H1 (cell line): Measurements from ENCODE around the gene UHRF1.

Experiments used
- HDAC6 ChIP-seq: IDR thresholded peaks from one replicate; pipeline ENCODE4 v1.7.1; 2012; ENCODE audit warnings: low read depth, mild to moderate bottlenecking, inconsistent platforms, low read length, moderate library complexity
- JUND ChIP-seq: IDR thresholded peaks from 2 replicates; pipeline ENCODE4 v1.6.1; 2011; ENCODE audit warnings: mild to moderate bottlenecking, improper control_type of control experiment, low read length
- POLR2A ChIP-seq, 2 experiments: IDR thresholded peaks; 1 replicate in 1 of 2; 2 replicates in 1 of 2; pipeline ENCODE4 v1.6.1; 2011; ENCODE audit warnings: low read depth in 2 of 2, low read length in 2 of 2, mild to moderate bottlenecking in 2 of 2; ENCODE audit errors: control extremely low read depth in 1 of 2
- POLR2AphosphoS5 ChIP-seq: IDR thresholded peaks from 2 replicates; pipeline ENCODE4 v1.6.1; 2011; ENCODE audit warnings: low read depth, low read length
- RAD21 ChIP-seq, 2 experiments: IDR thresholded peaks in 1 of 2; conservative IDR thresholded peaks in 1 of 2; 2 replicates each; pipeline ENCODE4 v1.6.1; 2011; ENCODE audit warnings: low read depth in 2 of 2, low read length in 2 of 2, improper control_type of control experiment in 1 of 2, inconsistent platforms in 1 of 2, mild to moderate bottlenecking in 1 of 2, moderate library complexity in 1 of 2
- SAP30 ChIP-seq: fragments of 300-600 bp; sonication (generic); IDR thresholded peaks from 2 replicates; pipeline ENCODE4 v1.7.1; 2012; ENCODE audit warnings: low read length, moderate library complexity, mild to moderate bottlenecking, inconsistent platforms; ENCODE audit not compliant: insufficient read depth, insufficient replicate concordance
- SP2 ChIP-seq: IDR thresholded peaks from 2 replicates; pipeline ENCODE4 v1.6.1; 2012; ENCODE audit warnings: mild to moderate bottlenecking, low read length, inconsistent platforms
- TBP ChIP-seq: IDR thresholded peaks from 2 replicates; pipeline ENCODE4 v1.6.1; 2011; ENCODE audit warnings: low read depth, low read length, improper control_type of control experiment
- TCF12 ChIP-seq: IDR thresholded peaks from 2 replicates; pipeline ENCODE4 v1.6.1; 2011; ENCODE audit warnings: low read depth, mild to moderate bottlenecking, low read length
- TF ChIP-seq, protein P1 (sequence below): fragments of 300-600 bp; sonication (generic); IDR thresholded peaks from 2 replicates; pipeline ENCODE4 v1.7.1; 2012; ENCODE audit warnings: low read length, moderate library complexity, mild to moderate bottlenecking, inconsistent platforms; ENCODE audit not compliant: insufficient replicate concordance
- TF ChIP-seq, protein P2 (sequence below), 3 experiments: IDR thresholded peaks; 1 replicate in 2 of 3; 2 replicates in 1 of 3; pipeline versions ENCODE4 v1.5.1 to v1.6.1; 2011; ENCODE audit warnings: low read length in 3 of 3, mild to moderate bottlenecking in 3 of 3, inconsistent platforms in 2 of 3, low read depth in 1 of 3, moderate library complexity in 1 of 3; ENCODE audit not compliant: insufficient read depth in 1 of 3; ENCODE audit errors: control extremely low read depth in 1 of 3
- TF ChIP-seq, protein P3 (sequence below): IDR thresholded peaks from 2 replicates; pipeline ENCODE4 v1.6.1; 2011; ENCODE audit warnings: low read depth, mild to moderate bottlenecking, low read length; ENCODE audit not compliant: insufficient read depth

DNA sequence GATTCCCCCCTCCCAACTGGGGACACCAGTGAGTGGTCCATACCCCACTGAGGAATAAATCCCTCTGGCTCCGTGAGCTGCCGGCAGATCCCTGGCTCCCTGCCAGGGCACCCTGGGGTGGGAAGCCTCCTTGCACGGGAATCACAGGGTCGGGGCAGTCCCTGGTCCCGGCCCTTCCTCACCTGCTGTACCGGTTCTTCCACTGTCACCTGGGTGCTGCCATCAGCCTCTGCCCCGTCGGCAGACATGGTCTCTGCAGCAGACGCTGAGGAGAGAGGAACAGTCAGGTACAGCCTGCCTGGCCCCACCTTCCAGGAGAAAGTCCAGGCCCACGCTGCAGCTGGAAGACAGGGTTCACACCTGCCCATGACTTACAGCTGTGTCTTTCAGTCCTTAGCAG is 48.2 kb upstream of the UHRF1 start:
- TF ChIP-seq, protein P1, sequence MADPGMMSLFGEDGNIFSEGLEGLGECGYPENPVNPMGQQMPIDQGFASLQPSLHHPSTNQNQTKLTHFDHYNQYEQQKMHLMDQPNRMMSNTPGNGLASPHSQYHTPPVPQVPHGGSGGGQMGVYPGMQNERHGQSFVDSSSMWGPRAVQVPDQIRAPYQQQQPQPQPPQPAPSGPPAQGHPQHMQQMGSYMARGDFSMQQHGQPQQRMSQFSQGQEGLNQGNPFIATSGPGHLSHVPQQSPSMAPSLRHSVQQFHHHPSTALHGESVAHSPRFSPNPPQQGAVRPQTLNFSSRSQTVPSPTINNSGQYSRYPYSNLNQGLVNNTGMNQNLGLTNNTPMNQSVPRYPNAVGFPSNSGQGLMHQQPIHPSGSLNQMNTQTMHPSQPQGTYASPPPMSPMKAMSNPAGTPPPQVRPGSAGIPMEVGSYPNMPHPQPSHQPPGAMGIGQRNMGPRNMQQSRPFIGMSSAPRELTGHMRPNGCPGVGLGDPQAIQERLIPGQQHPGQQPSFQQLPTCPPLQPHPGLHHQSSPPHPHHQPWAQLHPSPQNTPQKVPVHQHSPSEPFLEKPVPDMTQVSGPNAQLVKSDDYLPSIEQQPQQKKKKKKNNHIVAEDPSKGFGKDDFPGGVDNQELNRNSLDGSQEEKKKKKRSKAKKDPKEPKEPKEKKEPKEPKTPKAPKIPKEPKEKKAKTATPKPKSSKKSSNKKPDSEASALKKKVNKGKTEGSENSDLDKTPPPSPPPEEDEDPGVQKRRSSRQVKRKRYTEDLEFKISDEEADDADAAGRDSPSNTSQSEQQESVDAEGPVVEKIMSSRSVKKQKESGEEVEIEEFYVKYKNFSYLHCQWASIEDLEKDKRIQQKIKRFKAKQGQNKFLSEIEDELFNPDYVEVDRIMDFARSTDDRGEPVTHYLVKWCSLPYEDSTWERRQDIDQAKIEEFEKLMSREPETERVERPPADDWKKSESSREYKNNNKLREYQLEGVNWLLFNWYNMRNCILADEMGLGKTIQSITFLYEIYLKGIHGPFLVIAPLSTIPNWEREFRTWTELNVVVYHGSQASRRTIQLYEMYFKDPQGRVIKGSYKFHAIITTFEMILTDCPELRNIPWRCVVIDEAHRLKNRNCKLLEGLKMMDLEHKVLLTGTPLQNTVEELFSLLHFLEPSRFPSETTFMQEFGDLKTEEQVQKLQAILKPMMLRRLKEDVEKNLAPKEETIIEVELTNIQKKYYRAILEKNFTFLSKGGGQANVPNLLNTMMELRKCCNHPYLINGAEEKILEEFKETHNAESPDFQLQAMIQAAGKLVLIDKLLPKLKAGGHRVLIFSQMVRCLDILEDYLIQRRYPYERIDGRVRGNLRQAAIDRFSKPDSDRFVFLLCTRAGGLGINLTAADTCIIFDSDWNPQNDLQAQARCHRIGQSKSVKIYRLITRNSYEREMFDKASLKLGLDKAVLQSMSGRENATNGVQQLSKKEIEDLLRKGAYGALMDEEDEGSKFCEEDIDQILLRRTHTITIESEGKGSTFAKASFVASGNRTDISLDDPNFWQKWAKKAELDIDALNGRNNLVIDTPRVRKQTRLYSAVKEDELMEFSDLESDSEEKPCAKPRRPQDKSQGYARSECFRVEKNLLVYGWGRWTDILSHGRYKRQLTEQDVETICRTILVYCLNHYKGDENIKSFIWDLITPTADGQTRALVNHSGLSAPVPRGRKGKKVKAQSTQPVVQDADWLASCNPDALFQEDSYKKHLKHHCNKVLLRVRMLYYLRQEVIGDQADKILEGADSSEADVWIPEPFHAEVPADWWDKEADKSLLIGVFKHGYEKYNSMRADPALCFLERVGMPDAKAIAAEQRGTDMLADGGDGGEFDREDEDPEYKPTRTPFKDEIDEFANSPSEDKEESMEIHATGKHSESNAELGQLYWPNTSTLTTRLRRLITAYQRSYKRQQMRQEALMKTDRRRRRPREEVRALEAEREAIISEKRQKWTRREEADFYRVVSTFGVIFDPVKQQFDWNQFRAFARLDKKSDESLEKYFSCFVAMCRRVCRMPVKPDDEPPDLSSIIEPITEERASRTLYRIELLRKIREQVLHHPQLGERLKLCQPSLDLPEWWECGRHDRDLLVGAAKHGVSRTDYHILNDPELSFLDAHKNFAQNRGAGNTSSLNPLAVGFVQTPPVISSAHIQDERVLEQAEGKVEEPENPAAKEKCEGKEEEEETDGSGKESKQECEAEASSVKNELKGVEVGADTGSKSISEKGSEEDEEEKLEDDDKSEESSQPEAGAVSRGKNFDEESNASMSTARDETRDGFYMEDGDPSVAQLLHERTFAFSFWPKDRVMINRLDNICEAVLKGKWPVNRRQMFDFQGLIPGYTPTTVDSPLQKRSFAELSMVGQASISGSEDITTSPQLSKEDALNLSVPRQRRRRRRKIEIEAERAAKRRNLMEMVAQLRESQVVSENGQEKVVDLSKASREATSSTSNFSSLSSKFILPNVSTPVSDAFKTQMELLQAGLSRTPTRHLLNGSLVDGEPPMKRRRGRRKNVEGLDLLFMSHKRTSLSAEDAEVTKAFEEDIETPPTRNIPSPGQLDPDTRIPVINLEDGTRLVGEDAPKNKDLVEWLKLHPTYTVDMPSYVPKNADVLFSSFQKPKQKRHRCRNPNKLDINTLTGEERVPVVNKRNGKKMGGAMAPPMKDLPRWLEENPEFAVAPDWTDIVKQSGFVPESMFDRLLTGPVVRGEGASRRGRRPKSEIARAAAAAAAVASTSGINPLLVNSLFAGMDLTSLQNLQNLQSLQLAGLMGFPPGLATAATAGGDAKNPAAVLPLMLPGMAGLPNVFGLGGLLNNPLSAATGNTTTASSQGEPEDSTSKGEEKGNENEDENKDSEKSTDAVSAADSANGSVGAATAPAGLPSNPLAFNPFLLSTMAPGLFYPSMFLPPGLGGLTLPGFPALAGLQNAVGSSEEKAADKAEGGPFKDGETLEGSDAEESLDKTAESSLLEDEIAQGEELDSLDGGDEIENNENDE: no peak
- TF ChIP-seq HDAC6 (no peak), JUND (no peak), TBP (no peak), POLR2AphosphoS5 (no peak), SP2 (no peak), POLR2A (IDR thresholded peaks at IDR 0.05; ENCODE audit: control extremely low read depth in 1 of 2, low read depth in 2 of 2, low read length in 2 of 2) (no peak), SAP30 (no peak), RAD21 (IDR thresholded peaks at IDR 0.05 in 1 of 2, conservative IDR thresholded peaks at IDR 0.05 in 1 of 2; ENCODE audit: low read depth in 2 of 2, low read length in 2 of 2) (no peak), TCF12 (no peak)
- TF ChIP-seq, protein P2, sequence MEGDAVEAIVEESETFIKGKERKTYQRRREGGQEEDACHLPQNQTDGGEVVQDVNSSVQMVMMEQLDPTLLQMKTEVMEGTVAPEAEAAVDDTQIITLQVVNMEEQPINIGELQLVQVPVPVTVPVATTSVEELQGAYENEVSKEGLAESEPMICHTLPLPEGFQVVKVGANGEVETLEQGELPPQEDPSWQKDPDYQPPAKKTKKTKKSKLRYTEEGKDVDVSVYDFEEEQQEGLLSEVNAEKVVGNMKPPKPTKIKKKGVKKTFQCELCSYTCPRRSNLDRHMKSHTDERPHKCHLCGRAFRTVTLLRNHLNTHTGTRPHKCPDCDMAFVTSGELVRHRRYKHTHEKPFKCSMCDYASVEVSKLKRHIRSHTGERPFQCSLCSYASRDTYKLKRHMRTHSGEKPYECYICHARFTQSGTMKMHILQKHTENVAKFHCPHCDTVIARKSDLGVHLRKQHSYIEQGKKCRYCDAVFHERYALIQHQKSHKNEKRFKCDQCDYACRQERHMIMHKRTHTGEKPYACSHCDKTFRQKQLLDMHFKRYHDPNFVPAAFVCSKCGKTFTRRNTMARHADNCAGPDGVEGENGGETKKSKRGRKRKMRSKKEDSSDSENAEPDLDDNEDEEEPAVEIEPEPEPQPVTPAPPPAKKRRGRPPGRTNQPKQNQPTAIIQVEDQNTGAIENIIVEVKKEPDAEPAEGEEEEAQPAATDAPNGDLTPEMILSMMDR (IDR thresholded peaks at IDR 0.05; ENCODE audit: control extremely low read depth in 1 of 3, insufficient read depth in 1 of 3, low read depth in 1 of 3, low read length in 3 of 3): no peak
- TF ChIP-seq, protein P3, sequence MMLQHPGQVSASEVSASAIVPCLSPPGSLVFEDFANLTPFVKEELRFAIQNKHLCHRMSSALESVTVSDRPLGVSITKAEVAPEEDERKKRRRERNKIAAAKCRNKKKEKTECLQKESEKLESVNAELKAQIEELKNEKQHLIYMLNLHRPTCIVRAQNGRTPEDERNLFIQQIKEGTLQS: no peak
